Trophoblast cell (in vitro differentiated cells and primary cell): ENCODE measurements around the gene ZYX.
A peak's percentile ranks its signal among the peaks of the same experiment; 100 is the strongest.

Source experiments
- DNase-seq, 2 donors: peaks; one replicate each; pipeline ENCODE4 v3.0.0-alpha.2; 2016
- H2AFZ ChIP-seq: 2 replicates; pipeline ENCODE4 v1.6.1; 2013; ENCODE audit warnings: low read length, moderate library complexity, mild to moderate bottlenecking; ENCODE audit not compliant: insufficient read depth, poor library complexity
- H2AK5ac ChIP-seq: 2 replicates; pipeline ENCODE4 v1.6.1; 2013; ENCODE audit warnings: mild to moderate bottlenecking, low read length
- H2BK120ac ChIP-seq: 2 replicates; pipeline ENCODE4 v1.6.1; 2013; ENCODE audit warnings: low read length, mild to moderate bottlenecking, moderate library complexity; ENCODE audit not compliant: insufficient read depth, poor library complexity
- H2BK12ac ChIP-seq: 2 replicates; pipeline ENCODE4 v1.6.1; 2013; ENCODE audit warnings: mild to moderate bottlenecking, low read length, moderate library complexity
- H2BK5ac ChIP-seq: 2 replicates; pipeline ENCODE4 v1.6.1; 2013; ENCODE audit warnings: low read length, low read depth, moderate library complexity, mild to moderate bottlenecking; ENCODE audit not compliant: poor library complexity
- H3K14ac ChIP-seq: 2 replicates; pipeline ENCODE4 v1.6.1; 2013; ENCODE audit warnings: mild to moderate bottlenecking, low read length
- H3K18ac ChIP-seq: 2 replicates; pipeline ENCODE4 v1.6.1; 2013; ENCODE audit warnings: mild to moderate bottlenecking, low read length
- H3K23ac ChIP-seq: 2 replicates; pipeline ENCODE4 v1.6.1; 2013; ENCODE audit warnings: low read length
- H3K27ac ChIP-seq: 2 replicates; pipeline ENCODE4 v1.5.1; 2013; ENCODE audit warnings: low read depth, mild to moderate bottlenecking, inconsistent platforms, low read length, moderate library complexity
- H3K27me3 ChIP-seq: 2 replicates; pipeline ENCODE4 v1.6.1; 2013; ENCODE audit warnings: inconsistent platforms, mild to moderate bottlenecking, low read length, moderate library complexity; ENCODE audit not compliant: insufficient read depth
- H3K36me3 ChIP-seq, 2 experiments: 1 replicate in 1 of 2; 2 replicates in 1 of 2; pipeline ENCODE4 v1.6.1; 2013; ENCODE audit warnings: low read length in 2 of 2, mild to moderate bottlenecking in 2 of 2, moderate library complexity in 1 of 2; ENCODE audit not compliant: insufficient read depth in 2 of 2, control insufficient read depth in 1 of 2
- H3K4ac ChIP-seq: 2 replicates; pipeline ENCODE4 v1.6.1; 2013; ENCODE audit warnings: low read depth, mild to moderate bottlenecking, low read length, moderate library complexity
- H3K4me1 ChIP-seq, 2 experiments: 1 replicate in 1 of 2; 2 replicates in 1 of 2; pipeline ENCODE4 v1.6.1; 2013; ENCODE audit warnings: low read length in 2 of 2, mild to moderate bottlenecking in 2 of 2, moderate library complexity in 1 of 2; ENCODE audit not compliant: insufficient read depth in 2 of 2, control insufficient read depth in 1 of 2
- H3K4me2 ChIP-seq: 2 replicates; pipeline ENCODE4 v1.6.1; 2013; ENCODE audit warnings: inconsistent platforms, mild to moderate bottlenecking, low read length, moderate library complexity
- H3K4me3 ChIP-seq: 2 replicates; pipeline ENCODE4 v1.5.1; 2013; ENCODE audit warnings: mild to moderate bottlenecking, low read depth, low read length, inconsistent platforms
- H3K79me1 ChIP-seq: one replicate; pipeline ENCODE4 v1.6.1; 2013; ENCODE audit warnings: low read length
- H3K79me2 ChIP-seq: 2 replicates; pipeline ENCODE4 v1.6.1; 2013; ENCODE audit warnings: low read length, mild to moderate bottlenecking; ENCODE audit not compliant: control insufficient read depth, insufficient read depth, poor library complexity
- H3K9ac ChIP-seq: 2 replicates; pipeline ENCODE4 v1.6.1; 2013; ENCODE audit warnings: mild to moderate bottlenecking, low read length
- H3K9me3 ChIP-seq: 2 replicates; pipeline ENCODE4 v1.6.1; 2013; ENCODE audit warnings: low read depth, mild to moderate bottlenecking, control low read depth, inconsistent platforms, low read length; ENCODE audit not compliant: insufficient read depth
- H4K12ac ChIP-seq: 2 replicates; pipeline ENCODE4 v1.6.1; 2013; ENCODE audit warnings: low read depth, mild to moderate bottlenecking, low read length, moderate library complexity
- H4K8ac ChIP-seq: 2 replicates; pipeline ENCODE4 v1.6.1; 2013; ENCODE audit warnings: low read depth, mild to moderate bottlenecking, low read length, moderate library complexity
- H4K91ac ChIP-seq: one replicate; pipeline ENCODE4 v1.6.1; 2013; ENCODE audit warnings: low read depth, mild to moderate bottlenecking, low read length, moderate library complexity
- WGBS: extraction: QIAGEN DNeasy Blood & Tissue Kit; methylation state at CpG from one replicate; pipeline ENCODE4 v1.1.7; 2013; ENCODE audit warnings: missing lambda C conversion rate; ENCODE audit not compliant: insufficient read length, insufficient coverage; ENCODE audit errors: extremely low coverage; 5-methylcytosine and 5-hydroxymethylcytosine counted together

The ZYX gene

DNA sequence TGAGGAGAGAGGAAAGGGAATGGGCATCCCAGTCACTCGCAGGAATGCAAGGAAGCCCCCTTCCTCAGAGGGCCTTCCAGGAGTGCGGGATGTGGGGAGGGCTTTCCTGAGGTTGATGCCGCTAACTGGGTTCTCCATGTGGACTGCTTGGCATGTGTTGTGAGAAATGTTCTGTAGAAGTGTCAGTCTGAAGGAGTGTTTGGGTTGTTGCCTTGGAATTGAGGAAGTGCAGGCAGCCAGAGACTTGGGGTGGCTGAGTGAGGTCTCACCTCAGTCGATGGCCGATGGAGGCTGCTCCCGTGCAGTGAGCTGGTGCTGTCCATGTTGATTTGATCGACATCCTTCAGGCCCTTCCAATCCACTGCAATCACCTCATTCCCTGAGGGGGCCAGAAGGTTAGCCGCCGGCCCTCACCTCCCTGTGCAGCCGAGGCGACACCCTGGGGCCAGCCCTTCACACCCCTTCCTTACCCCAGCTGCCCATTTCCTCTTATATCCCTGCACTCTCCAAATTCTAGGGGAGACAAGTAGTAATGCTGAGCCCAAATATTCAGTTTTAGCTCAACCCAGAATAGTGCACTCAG, 21.3 kb upstream of the ZYX start:
- no peak overlapping the region for H3K14ac ChIP-seq
- no peak overlapping the region for H2BK12ac ChIP-seq
- no peak overlapping the region for H3K4me3 ChIP-seq
- H2BK5ac ChIP-seq, result no peak overlapping the region
- no peak overlapping the region for H4K12ac ChIP-seq
- no peak overlapping the region for H2AFZ ChIP-seq
- H3K9ac ChIP-seq, result no peak overlapping the region
- no peaks in the 10 kb centered on the region for H3K79me2 ChIP-seq
- no peak overlapping the region for H3K27ac ChIP-seq
- no peak overlapping the region for H2AK5ac ChIP-seq
- no peaks in the 10 kb centered on the region for H3K79me1 ChIP-seq
- H4K8ac ChIP-seq, result no peak overlapping the region
- H3K4ac ChIP-seq, result no peak overlapping the region
- H3K27me3 ChIP-seq, result peaks cover 46% of the 10 kb centered on the region
- no peak overlapping the region for H2BK120ac ChIP-seq
- H4K91ac ChIP-seq, result no peak overlapping the region
- no peak overlapping the region for H3K4me2 ChIP-seq
- H3K23ac ChIP-seq, result no peak overlapping the region
- no CpG with 5 or more reads among the region's 11 CpGs for WGBS
- H3K36me3 ChIP-seq, result no peaks in the 10 kb centered on the region
- no peak for DNase-seq
- no peak overlapping the region for H3K18ac ChIP-seq
- H3K4me1 ChIP-seq, result peaks cover 0 to 5% of the 10 kb centered on the region in 2 experiments
- peaks cover 2% of the 10 kb centered on the region for H3K9me3 ChIP-seq

DNA sequence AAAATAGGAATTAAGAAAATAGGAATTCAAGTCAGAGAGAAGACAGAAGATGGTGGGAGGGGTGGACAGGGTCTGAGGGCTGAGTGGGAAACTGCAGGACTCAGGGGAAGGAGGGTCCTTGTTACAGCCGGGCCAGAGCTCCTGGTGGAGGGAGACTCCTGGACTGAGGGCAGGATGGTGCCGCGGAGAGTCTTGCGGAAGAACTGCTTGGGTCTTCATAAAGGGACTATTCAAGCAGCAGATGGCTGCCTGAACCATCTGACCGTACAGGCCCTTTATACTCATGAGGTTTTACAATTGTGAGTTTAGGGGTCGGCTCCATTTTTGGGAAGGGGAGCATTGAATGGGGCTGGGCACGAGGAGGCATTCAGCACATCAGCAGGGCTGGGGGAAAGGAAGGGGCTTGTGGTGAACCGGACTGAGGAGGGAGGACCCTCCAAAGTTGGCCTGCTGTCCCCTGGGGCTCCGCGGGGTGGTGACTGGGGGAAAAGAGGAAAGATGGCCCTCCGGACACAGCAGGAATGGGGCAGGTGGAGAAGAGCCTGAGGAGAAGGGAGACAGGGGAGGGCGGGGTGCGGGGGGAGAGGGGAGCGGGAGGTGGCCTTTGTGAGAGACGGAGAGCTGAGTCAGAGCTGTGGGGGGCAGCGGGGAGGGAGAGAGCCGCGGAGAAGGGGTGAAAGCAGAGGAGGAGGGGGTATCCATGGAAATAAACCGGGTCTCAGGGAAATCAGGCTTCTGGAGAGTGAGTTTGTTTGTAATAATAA, 20.2 kb upstream of the ZYX start:
- no CpG with 5 or more reads among the region's 19 CpGs for WGBS
- peaks cover 0 to 5% of the 10 kb centered on the region in 2 experiments for H3K4me1 ChIP-seq
- no peaks in the 10 kb centered on the region for H3K79me1 ChIP-seq

GRCh38 chr7:143361552-143362130, 19.5 kb upstream of the ZYX start:
- H3K4me2 ChIP-seq, result peak overlapping the region; percentile 54
- no peak overlapping the region for H4K8ac ChIP-seq
- H2AK5ac ChIP-seq, result no peak overlapping the region
- no peak overlapping the region for H2AFZ ChIP-seq
- H3K23ac ChIP-seq, result no peak overlapping the region
- H3K27ac ChIP-seq, result no peak overlapping the region
- peaks cover 2% of the 10 kb centered on the region for H3K9me3 ChIP-seq
- no peak overlapping the region for H3K14ac ChIP-seq
- H3K9ac ChIP-seq, result no peak overlapping the region
- no peak for DNase-seq
- peaks cover 46% of the 10 kb centered on the region for H3K27me3 ChIP-seq
- H3K4me1 ChIP-seq, result peaks cover 0 to 5% of the 10 kb centered on the region in 2 experiments
- H4K12ac ChIP-seq, result no peak overlapping the region
- no peak overlapping the region for H2BK5ac ChIP-seq
- H3K4ac ChIP-seq, result no peak overlapping the region
- no peak overlapping the region for H2BK12ac ChIP-seq
- no peak overlapping the region for H4K91ac ChIP-seq
- H3K79me2 ChIP-seq, result no peaks in the 10 kb centered on the region
- no peaks in the 10 kb centered on the region for H3K79me1 ChIP-seq
- no peaks in the 10 kb centered on the region for H3K36me3 ChIP-seq
- no peak overlapping the region for H2BK120ac ChIP-seq
- no CpG with 5 or more reads among the region's 46 CpGs for WGBS
- no peak overlapping the region for H3K4me3 ChIP-seq
- no peak overlapping the region for H3K18ac ChIP-seq

More for the DNA sequence above, 20.2 kb upstream of the ZYX start:
- Histone ChIP-seq H2BK5ac (no peak overlapping the region), H2BK12ac (no peak overlapping the region), H3K27ac (no peak overlapping the region), H2AK5ac (no peak overlapping the region), H4K12ac (no peak overlapping the region), H3K9ac (no peak overlapping the region), H2BK120ac (no peak overlapping the region), H3K14ac (no peak overlapping the region), H4K91ac (no peak overlapping the region), H3K4ac (no peak overlapping the region), H3K18ac (no peak overlapping the region), H3K27me3 (peaks cover 46% of the 10 kb centered on the region), H3K23ac (no peak overlapping the region), H2AFZ (no peak overlapping the region), H3K9me3 (peaks cover 2% of the 10 kb centered on the region), H4K8ac (no peak overlapping the region), H3K4me2 (no peak overlapping the region), H3K36me3 (no peaks in the 10 kb centered on the region), H3K4me3 (no peak overlapping the region), H3K79me2 (no peaks in the 10 kb centered on the region)
- DNase-seq, result no peak

GRCh38 chr7:143362131-143363015, 18.8 kb upstream of the ZYX start, which contains the start of gene FAM131B:
Gene FAM131B, minus strand, starts transcription at chr7:143362713. Its CDS starts 110 bp downstream, at chr7:143362603.
- Histone ChIP-seq H3K4me2 (peak within 1 kb of the TSS; percentile 60), H3K36me3 (no peaks in the 10 kb centered on the region), H2BK120ac (no peak within 1 kb of the TSS), H2AK5ac (no peak within 1 kb of the TSS), H4K8ac (no peak within 1 kb of the TSS), H3K14ac (no peak within 1 kb of the TSS), H3K18ac (no peak within 1 kb of the TSS), H3K27me3 (peaks cover 46% of the 10 kb centered on the region), H4K91ac (no peak within 1 kb of the TSS), H3K27ac (no peak within 1 kb of the TSS), H3K23ac (no peak within 1 kb of the TSS), H3K4ac (no peak within 1 kb of the TSS), H2BK12ac (no peak within 1 kb of the TSS), H3K79me1 (no peaks in the 10 kb centered on the region), H3K4me1 (peaks cover 0 to 5% of the 10 kb centered on the region in 2 experiments), H3K9ac (no peak within 1 kb of the TSS), H4K12ac (no peak within 1 kb of the TSS), H3K9me3 (peaks cover 2% of the 10 kb centered on the region), H2BK5ac (no peak within 1 kb of the TSS), H2AFZ (no peak within 1 kb of the TSS), H3K4me3 (peak within 1 kb of the TSS; percentile 57), H3K79me2 (no peaks in the 10 kb centered on the region)
- no CpG with 5 or more reads among the region's 112 CpGs for WGBS
- DNase-seq, result no peak
